Body of pancreas (tissue), 4 donors: ENCODE data around the gene PRSS36.

Experiments
- POLR2A ChIP-seq, 3 donors: fragments of 450-650 bp; IDR thresholded peaks; one replicate each; pipeline ENCODE4 v1.6.1; 2016; ENCODE audit warnings: antibody characterized with exemption in 3 of 3, mild to moderate bottlenecking in 2 of 3
- TF ChIP-seq, protein P1 (sequence below), 7 experiments: fragments of 450-650 bp in 4 of 7; fragments of 200-600 bp in 3 of 7; sonication (generic) in 3 of 7; IDR thresholded peaks; one replicate each; pipeline ENCODE4 v1.5.1; 2016 to 2019; ENCODE audit warnings: antibody characterized with exemption in 7 of 7

DNA sequence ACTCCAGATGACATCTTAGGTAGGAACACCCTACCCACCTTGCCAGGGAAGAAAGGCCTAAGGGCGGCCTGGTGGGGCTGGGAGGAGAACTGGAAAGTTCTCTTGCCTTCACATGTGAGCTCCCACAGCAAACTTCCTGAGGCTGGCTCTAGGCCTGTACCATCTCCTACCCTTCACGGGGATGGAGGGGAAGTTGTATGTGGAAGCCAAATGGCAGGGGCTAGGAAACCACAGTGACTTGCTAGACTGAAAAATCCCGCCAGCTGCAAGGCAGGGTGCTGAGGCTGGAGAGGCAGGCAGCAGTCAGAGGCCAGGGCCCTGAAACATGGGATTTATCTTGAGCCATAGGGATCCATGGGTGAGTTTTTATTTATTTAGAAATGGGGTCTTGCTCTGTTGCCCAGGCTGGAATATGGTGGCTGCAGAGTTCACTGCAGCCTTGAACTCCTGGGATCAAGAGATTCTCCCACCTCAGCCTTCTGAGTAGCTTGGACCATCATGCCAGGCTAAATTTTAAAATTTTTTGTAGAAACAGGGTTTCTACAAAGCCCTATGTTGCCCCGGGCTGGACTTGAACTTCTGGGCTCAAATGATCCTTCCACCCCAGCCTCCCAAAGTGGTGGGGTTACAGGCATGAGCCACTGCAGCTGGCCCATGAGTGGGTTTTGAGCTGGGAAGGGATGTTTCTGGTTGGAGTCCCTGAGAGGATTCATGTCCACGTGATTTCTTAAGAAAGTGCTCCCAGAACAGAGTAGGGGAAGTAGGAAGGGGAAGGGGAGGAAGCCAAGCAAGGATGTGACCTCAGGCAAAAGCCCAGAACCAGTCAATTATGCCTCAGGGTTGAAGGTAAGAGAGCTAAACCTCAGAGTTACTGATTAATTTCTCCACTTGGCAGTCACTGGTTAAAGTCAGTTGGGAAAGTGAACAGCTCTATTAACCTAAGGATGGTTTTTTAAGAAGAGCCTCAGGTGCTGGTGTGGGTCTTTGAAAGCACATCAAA lies 36.4 kb downstream of the PRSS36 start:
- TF ChIP-seq, protein P1, sequence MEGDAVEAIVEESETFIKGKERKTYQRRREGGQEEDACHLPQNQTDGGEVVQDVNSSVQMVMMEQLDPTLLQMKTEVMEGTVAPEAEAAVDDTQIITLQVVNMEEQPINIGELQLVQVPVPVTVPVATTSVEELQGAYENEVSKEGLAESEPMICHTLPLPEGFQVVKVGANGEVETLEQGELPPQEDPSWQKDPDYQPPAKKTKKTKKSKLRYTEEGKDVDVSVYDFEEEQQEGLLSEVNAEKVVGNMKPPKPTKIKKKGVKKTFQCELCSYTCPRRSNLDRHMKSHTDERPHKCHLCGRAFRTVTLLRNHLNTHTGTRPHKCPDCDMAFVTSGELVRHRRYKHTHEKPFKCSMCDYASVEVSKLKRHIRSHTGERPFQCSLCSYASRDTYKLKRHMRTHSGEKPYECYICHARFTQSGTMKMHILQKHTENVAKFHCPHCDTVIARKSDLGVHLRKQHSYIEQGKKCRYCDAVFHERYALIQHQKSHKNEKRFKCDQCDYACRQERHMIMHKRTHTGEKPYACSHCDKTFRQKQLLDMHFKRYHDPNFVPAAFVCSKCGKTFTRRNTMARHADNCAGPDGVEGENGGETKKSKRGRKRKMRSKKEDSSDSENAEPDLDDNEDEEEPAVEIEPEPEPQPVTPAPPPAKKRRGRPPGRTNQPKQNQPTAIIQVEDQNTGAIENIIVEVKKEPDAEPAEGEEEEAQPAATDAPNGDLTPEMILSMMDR (IDR thresholded peaks at IDR 0.05) = no peak
- peak in 1 of 3 donors; percentile 20 for TF ChIP-seq POLR2A (IDR thresholded peaks at IDR 0.05)
